Renal pelvis (tissue), 4 donors: ENCODE results near the gene SYT2. TPM values are rescaled to one million over a fixed set of nuclear protein-coding genes. Genes with fewer than 3 reads are reported as not detected.
"Not testable (repeated sequence)": the region's sequence is repeated elsewhere in the genome, so short reads cannot be mapped to it uniquely, and the experiment has no call there.

Experiments used
- DNase-seq: peaks from one replicate; pipeline ENCODE4 v3.0.0-alpha.2; 2013
- polyA plus RNA-seq, 3 donors: library from polyadenylated mRNA; unstranded; fragments of 120-200 nt; gene quantifications; one replicate each; pipeline ENCODE4 v1.2.1, GENCODE V29; 2013; ENCODE audit not compliant: insufficient read length in 3 of 3

The SYT2 gene
- polyA plus RNA-seq, 3 donors: 2.9 to 4.1 (median 3.4) TPM

GRCh38 chr1:202571719-202572339 is 138.4 kb downstream of the SYT2 start:
- DNase-seq: no peak

GRCh38 chr1:202569393-202570322 is 140.6 kb downstream of the SYT2 start:
- no peak for DNase-seq

GRCh38 chr1:202568826-202569225 is 141.4 kb downstream of the SYT2 start:
- no peak for DNase-seq

- no peak for DNase-seq
Observed at GRCh38 chr1:202568410-202568809, 141.8 kb downstream of the SYT2 start.

- DNase-seq: no peak
Observed at GRCh38 chr1:202567738-202568137, 142.5 kb downstream of the SYT2 start.

GRCh38 chr1:202565890-202566602 is 144.2 kb downstream of the SYT2 start:
- no peak for DNase-seq

GRCh38 chr1:202564958-202565495 is 145.2 kb downstream of the SYT2 start:
- DNase-seq: no peak

- no peak for DNase-seq
Observed at GRCh38 chr1:202563818-202564217, 146.4 kb downstream of the SYT2 start.

GRCh38 chr1:202562444-202563060 is 147.7 kb downstream of the SYT2 start:
- no peak for DNase-seq

- DNase-seq: no peak
Observed at GRCh38 chr1:202561726-202562443, 148.4 kb downstream of the SYT2 start.

GRCh38 chr1:202561240-202561639 is 149.0 kb downstream of the SYT2 start:
- DNase-seq: no peak

- not testable (repeated sequence) for DNase-seq
Observed at GRCh38 chr1:202557662-202558061, 152.6 kb downstream of the SYT2 start.

- not testable (repeated sequence) for DNase-seq
Observed at GRCh38 chr1:202556037-202556436, 154.2 kb downstream of the SYT2 start.

- DNase-seq: not testable (repeated sequence)
Observed at GRCh38 chr1:202554619-202555018, 155.6 kb downstream of the SYT2 start.

GRCh38 chr1:202553560-202554038 is 156.7 kb downstream of the SYT2 start:
- no peak for DNase-seq

- not testable (repeated sequence) for DNase-seq
Observed at GRCh38 chr1:202553078-202553477, 157.2 kb downstream of the SYT2 start.

- DNase-seq: not testable (repeated sequence)
Observed at GRCh38 chr1:202552615-202553014, 157.6 kb downstream of the SYT2 start.

- no peak for DNase-seq
Observed at GRCh38 chr1:202551683-202552082, 158.6 kb downstream of the SYT2 start.

GRCh38 chr1:202550088-202550487 is 160.2 kb downstream of the SYT2 start:
- DNase-seq: not testable (repeated sequence)

- DNase-seq: no peak
Observed at GRCh38 chr1:202547215-202547614, 163.0 kb downstream of the SYT2 start.

- not testable (repeated sequence) for DNase-seq
Observed at GRCh38 chr1:202546796-202547195, 163.5 kb downstream of the SYT2 start.
